Lung microvascular endothelial cell (primary cell): Measurements from ENCODE around the gene ATP8B4. TPM values are rescaled to one million over a fixed set of nuclear protein-coding genes. Genes with fewer than 3 reads are reported as not detected.
"Not testable (repeated sequence)": the region's sequence is repeated elsewhere in the genome, so short reads cannot be mapped to it uniquely, and the experiment has no call there.

Source experiments
- DNase-seq, 2 donors: peaks; one replicate each; pipeline versions ENCODE4 v3.0.0 to v3.0.0-alpha.2; 2010; ENCODE audit warnings: low read depth in 2 of 2
- total RNA-seq: library from RNA; depleted of rRNA; stranded (reverse); fragments of >200 nt; gene quantifications from 2 replicates; pipeline ENCODE4 v1.2.1, GENCODE V29; 2014

ATP8B4 gene
- total RNA-seq, 1 donor from 2014 or later: 3.6 TPM

DNA sequence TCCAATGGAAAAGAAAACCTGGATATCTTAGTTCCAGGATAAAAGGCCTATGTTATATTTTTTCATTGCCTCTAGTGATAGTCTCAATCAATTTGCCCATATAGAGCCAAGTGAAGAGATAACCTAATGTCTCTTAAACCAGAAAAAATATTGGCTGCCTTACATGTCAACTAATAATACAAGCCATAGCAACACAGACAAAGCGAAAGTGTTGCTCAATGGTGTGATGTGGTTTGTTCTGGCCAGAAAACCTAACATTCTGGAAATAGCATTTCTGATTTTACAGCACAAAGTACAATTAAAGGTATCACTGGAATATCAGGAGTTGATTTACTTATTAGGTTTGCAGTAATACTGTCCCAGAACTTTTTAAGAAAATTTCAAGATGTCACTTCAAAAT, 101.5 kb downstream of the ATP8B4 start:
- DNase-seq: no peak

DNA sequence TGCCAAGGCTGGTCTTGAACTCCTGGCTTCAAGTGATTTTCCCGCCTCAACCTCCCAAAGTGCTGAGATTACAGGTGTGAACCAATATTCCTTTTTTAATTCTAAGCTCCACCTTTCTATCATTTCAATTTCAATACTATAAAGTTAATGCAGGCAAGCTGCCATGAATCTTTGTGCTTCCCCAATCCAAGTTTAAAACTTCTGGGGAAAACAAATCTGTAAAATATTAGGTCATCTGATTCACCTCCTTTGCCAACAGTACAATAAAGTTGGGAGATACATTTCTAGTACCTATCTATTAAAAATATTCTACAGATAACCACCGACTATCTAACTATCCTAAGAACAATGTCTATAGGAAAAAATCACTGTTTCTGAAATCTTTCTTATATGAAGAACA, 102.1 kb downstream of the ATP8B4 start:
- no peak for DNase-seq

- no peak for DNase-seq
Observed at GRCh38 chr15:50012790-50013189, 106.2 kb downstream of the ATP8B4 start.

- no peak for DNase-seq
Observed at GRCh38 chr15:50009634-50010033, 109.4 kb downstream of the ATP8B4 start.

DNA sequence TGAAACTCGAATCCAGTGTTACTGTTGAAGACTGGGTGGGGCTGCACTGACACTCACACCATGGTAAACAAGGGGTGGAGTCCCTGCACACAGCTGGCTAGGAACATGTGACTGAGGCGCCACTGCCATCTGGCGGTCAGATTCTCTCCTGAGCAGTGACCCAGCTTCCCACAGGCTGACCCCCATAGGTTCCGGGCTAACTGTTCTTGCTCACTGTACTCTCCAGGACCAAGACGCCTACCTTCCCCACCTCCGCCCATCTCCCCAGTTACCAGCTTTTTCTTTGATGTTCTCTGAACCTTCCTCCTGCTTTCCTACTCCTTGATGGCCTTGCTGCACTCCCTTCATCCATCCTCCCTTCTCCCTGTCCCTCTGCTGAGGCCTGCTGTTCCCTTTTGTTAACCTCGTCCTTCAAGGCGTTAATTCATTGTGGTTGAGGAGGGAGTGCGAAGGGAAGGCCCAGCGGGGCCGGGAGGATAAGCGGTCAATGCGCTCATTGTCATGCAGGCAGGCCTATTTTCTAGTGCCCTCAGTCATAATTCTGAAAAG, 115.2 kb downstream of the ATP8B4 start:
- peak; percentile 65 to 79 for DNase-seq

GRCh38 chr15:49991587-49991986, 127.4 kb downstream of the ATP8B4 start:
- DNase-seq: no peak

- DNase-seq: no peak
Observed at GRCh38 chr15:49990835-49991545, 128.0 kb downstream of the ATP8B4 start.

DNA sequence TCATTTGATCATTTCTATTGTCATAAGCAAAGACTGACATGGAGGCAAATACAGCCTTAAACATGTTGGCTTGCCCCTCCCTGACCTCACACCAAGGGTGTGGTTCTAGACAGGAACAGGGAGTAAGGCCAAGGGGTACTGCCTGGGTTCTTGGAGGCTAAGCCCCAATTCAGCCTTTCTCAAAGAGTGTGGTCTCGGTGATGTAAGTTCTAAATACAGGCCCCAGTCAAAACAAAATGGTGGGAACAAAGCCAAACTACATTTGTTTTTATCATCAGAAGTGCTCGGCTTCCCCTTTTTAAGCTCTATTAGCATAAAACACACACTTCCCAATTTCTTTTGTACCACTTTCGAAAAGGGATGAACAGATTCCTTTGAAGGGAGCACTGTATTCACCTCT, 129.5 kb downstream of the ATP8B4 start:
- no peak for DNase-seq

DNA sequence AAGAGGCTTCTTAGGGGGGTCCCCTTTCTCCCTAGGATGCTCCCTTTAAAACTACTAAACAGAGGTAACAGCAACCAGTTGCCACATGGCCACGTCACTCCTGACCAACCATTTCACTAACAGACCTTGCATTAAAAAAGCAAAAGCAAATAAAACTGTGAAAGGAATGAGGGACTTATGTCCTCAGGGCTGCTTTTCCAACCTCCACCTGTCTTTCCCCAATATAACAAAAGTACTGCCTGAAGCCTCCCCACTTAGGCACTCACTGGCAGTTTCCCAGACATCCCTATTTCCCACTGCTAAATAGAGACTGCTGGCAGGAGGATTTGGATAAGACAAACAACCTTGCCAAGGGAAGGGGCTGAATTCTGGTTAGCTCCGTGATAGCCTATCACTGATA, 130.3 kb downstream of the ATP8B4 start:
- no peak for DNase-seq

DNA sequence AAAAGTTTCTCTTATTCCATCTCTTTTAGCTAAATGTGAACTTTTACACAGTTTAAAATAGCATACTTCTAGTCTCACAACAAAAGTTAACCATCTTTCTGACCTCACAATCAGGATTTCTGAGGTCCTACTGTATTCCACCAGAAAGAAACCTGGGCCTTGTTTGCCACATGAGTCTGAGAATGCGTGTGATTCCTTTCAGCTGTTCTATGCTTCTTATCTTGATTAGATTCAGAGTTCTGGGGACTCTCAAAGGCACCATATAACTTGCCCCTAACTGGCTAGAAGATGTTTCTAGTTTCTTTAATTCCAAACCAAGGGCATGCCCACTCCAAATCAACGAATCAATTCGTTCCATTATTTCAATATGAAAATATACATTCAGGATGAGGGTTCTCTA, 131.1 kb downstream of the ATP8B4 start:
- no peak for DNase-seq

- no peak for DNase-seq
Observed at GRCh38 chr15:49987198-49987785, 131.7 kb downstream of the ATP8B4 start.

GRCh38 chr15:49986326-49986725, 132.7 kb downstream of the ATP8B4 start:
- DNase-seq: no peak

GRCh38 chr15:49985463-49985862, 133.6 kb downstream of the ATP8B4 start:
- DNase-seq: no peak

- DNase-seq: no peak
Observed at GRCh38 chr15:49984436-49984835, 134.6 kb downstream of the ATP8B4 start.

DNA sequence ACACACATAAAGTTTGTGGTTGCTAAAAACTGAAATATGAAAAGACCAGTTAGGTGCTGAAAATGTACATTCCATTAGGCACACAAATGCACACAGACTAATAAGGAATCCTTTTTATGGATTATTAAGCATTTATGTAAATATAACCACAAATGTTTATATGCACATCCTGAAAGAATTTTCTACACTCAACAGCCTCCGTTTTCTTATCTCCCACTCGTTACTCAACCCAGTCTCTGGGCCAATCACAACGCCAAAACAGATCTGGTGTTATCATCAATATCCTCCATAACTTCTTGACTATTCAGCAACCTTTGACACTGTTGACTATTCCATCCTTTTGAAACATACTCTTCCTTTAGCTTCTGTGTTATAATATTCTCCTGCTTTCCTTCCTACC, 136.4 kb downstream of the ATP8B4 start:
- no peak for DNase-seq

DNA sequence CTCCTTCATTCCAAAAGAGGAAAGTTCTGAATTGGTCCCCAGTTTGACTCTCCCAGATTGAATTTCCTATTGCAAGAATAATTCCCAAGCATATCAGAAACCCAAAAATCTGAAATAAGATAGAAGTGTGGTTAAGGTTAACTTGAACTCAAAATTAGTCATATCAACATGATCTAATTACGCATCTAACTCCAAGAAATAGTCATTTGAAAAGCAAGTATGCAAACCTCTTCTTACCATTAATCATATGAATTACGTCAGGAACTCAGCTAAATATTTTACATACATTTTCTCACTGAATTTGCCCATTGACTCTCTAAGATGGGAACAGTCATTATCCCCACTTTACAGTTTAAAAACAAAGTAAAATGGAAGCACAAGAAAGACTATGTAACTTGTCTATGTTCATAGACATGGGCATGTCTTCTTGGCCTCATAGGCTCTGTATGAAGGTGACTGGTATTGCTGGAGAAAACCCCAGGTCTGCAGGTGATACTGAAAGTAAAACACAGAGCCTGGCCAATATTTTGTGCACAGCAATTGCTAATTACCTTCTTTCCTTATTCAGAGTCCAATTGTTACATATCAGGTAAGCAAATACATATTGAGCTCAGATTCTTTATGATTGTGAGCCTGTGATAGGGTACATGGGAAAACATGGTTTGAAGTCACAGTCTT, 139.2 kb downstream of the ATP8B4 start:
- no peak for DNase-seq

DNA sequence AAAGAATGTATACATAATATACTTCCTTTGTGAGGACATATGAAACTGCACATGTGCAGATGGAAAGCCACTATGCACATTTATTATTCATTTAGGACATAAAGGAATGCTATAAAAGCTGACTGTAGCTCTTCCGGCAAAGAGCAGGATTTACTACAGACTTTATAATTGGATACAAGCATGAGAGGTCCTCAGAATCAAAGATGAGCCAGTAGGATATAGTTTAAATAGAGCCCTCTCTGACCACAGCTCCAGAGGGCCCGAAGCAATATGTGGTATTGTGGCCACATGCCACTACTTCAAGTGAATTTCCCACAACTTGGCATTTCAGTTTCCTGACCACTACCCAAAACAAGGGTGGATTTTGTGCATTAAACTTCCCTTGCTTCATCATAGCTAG, 140.9 kb downstream of the ATP8B4 start:
- no peak for DNase-seq

GRCh38 chr15:49977306-49977705, 141.7 kb downstream of the ATP8B4 start:
- DNase-seq: no peak

DNA sequence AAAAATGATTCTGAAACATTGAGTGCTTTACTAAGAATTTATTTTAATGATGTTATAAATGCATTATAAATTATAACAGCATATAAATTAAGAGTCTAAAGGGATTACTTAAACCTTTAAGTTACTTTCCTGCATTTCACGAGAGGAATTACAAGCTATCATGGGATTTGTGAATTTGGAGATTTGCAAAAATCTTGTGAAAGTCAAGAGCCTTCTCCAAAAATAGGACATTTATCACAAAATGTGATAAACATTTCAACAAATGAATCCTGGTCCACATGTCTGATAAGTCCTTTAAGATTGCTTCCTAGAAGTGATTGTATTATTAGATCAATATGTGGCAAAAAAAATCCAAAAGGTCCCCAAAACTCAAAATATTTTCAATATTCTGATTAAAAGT, 154.5 kb downstream of the ATP8B4 start:
- no peak for DNase-seq

DNA sequence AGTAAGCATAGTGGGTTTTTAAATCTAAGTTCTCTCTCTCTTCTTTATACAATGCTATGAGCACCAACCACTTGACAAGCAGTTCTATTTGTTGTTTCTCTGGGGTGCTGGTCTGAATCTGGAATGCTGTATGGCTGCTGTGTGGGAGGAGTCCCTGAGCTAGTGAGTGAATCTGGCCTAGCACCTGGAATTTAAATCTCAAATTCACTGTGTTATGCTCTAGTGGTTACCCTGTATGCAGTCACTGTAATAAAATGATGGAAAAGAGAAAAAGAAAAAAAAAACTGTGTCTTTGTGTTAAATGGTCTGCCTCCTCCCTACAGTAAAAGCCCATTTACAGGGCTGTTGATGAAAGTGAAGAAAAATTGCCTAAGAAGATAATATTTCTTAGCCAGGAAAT, 155.0 kb downstream of the ATP8B4 start:
- DNase-seq: no peak

GRCh38 chr15:49963033-49963772, 155.8 kb downstream of the ATP8B4 start:
- not testable (repeated sequence) for DNase-seq

- no peak for DNase-seq
Observed at GRCh38 chr15:49962044-49962602, 156.9 kb downstream of the ATP8B4 start.
